A549 (cell line): ENCODE results near the gene ARMC9. TPM values are rescaled to one million over a fixed set of nuclear protein-coding genes. Genes with fewer than 3 reads are reported as not detected.

Source experiments
- ATAC-seq, 2 experiments: fragments of 200-7000 bp in 1 of 2; fragments of >200 bp in 1 of 2; cut with Nextera tagmentation in 1 of 2; cut with Tn5 transposase in 1 of 2; 3 replicates each; pipeline versions ENCODE4 v1.8.0 to v1.9.1; 2018 to 2020; ENCODE audit warnings: mild to moderate bottlenecking in 1 of 2, moderate library complexity in 1 of 2
- CTCF ChIA-PET: fragments of 300-600 bp; sonication (Branson Sonifier 250); formaldehyde crosslinking; extraction: SDS; loops from one replicate; lab custom pipeline; 2021; ENCODE audit warnings: antibody characterized with exemption, inconsistent platforms; lab: Yijun Ruan, JAX
- POLR2A ChIA-PET: fragments of 350-600 bp; formaldehyde crosslinking; extraction: SDS; loops from one replicate; lab custom pipeline; 2021; ENCODE audit warnings: antibody characterized with exemption, inconsistent platforms; lab: Yijun Ruan, JAX
- DNase-seq, 2 experiments: peaks; one replicate each; pipeline versions ENCODE4 v3.0.0 to v3.0.0-alpha.2; 2011 to 2016; ENCODE audit warnings: low read depth in 1 of 2, low spot score in 1 of 2
- FAIRE-seq: peaks from 2 replicates; lab custom pipeline; 2011; peaks lifted over from hg19 to GRCh38; lab: Jason Lieb, UNC
- H3K27ac ChIP-seq, 2 experiments: fragments of >200 bp; sonication (Bioruptor Twin); formaldehyde crosslinking; 3 replicates each; pipeline ENCODE4 v1.5.1; 2016 to 2017
- H3K4me1 ChIP-seq: fragments of >200 bp; sonication (Bioruptor Twin); formaldehyde crosslinking; 3 replicates; pipeline ENCODE4 v1.6.1; 2016
- H3K4me2 ChIP-seq: fragments of >200 bp; sonication (Bioruptor Twin); formaldehyde crosslinking; 3 replicates; pipeline ENCODE4 v1.6.1; 2016
- H3K4me3 ChIP-seq: fragments of >200 bp; sonication (Bioruptor Twin); formaldehyde crosslinking; 3 replicates; pipeline ENCODE4 v1.5.1; 2016
- H3K9me3 ChIP-seq: fragments of >200 bp; sonication (Bioruptor Twin); formaldehyde crosslinking; 3 replicates; pipeline ENCODE4 v1.6.1; 2016
- CBX2 ChIP-seq: fragments of 200-600 bp; sonication (generic); IDR thresholded peaks from 2 replicates; pipeline ENCODE4 v1.6.1; 2016; ENCODE audit warnings: low read depth, mild to moderate bottlenecking, borderline replicate concordance
- CEBPB ChIP-seq, 2 experiments: fragments of >200 bp in 1 of 2; sonication (Bioruptor Twin) in 1 of 2; formaldehyde crosslinking in 1 of 2; IDR thresholded peaks; 2 replicates each; pipeline ENCODE4 v1.6.1; 2012 to 2016
- EP300 ChIP-seq, 2 experiments: fragments of >200 bp; sonication (Bioruptor Twin); formaldehyde crosslinking; IDR thresholded peaks; 2 replicates in 1 of 2; 3 replicates in 1 of 2; pipeline ENCODE4 v1.6.1; 2016 to 2017
- FOSB ChIP-seq: fragments of 250-450 bp; sonication (Bioruptor Pico); IDR thresholded peaks from 2 replicates; pipeline ENCODE4 v1.5.0; 2020; ENCODE audit warnings: mild to moderate bottlenecking, moderate library complexity
- HDAC2 ChIP-seq: fragments of 200-600 bp; sonication (generic); IDR thresholded peaks from 2 replicates; pipeline ENCODE4 v1.6.1; 2016
- HOXB13 ChIP-seq: fragments of 250-450 bp; sonication (Bioruptor Pico); IDR thresholded peaks from 2 replicates; pipeline ENCODE4 v1.5.0; 2020; ENCODE audit warnings: low read depth, mild to moderate bottlenecking, moderate library complexity
- HOXB5 ChIP-seq: fragments of 250-450 bp; sonication (Bioruptor Pico); IDR thresholded peaks from 2 replicates; pipeline ENCODE4 v1.5.0; 2020; ENCODE audit warnings: mild to moderate bottlenecking, moderate library complexity
- JUNB ChIP-seq: fragments of >200 bp; sonication (Bioruptor Twin); formaldehyde crosslinking; IDR thresholded peaks from 2 replicates; pipeline ENCODE4 v1.6.1; 2016
- KDM5A ChIP-seq: fragments of 200-600 bp; sonication (generic); IDR thresholded peaks from 2 replicates; pipeline ENCODE4 v1.6.1; 2016; ENCODE audit warnings: antibody characterized with exemption, mild to moderate bottlenecking
- MAZ ChIP-seq: fragments of 150-350 bp; IDR thresholded peaks from 2 replicates; pipeline ENCODE4 v1.6.1; 2014; ENCODE audit warnings: antibody characterized with exemption, low read depth, low read length, borderline replicate concordance
- MYC ChIP-seq: IDR thresholded peaks from 2 replicates; pipeline ENCODE4 v1.6.1; 2012; ENCODE audit warnings: mild to moderate bottlenecking, inconsistent platforms, low read length, improper control_type of control experiment, borderline replicate concordance
- PHF8 ChIP-seq: fragments of 200-600 bp; sonication (generic); IDR thresholded peaks from 2 replicates; pipeline ENCODE4 v1.6.1; 2016; ENCODE audit warnings: low read depth, mild to moderate bottlenecking, antibody characterized with exemption, moderate library complexity, borderline replicate concordance
- POLR2A ChIP-seq: IDR thresholded peaks from 2 replicates; pipeline ENCODE4 v1.6.1; 2012; ENCODE audit warnings: mild to moderate bottlenecking, low read length
- POLR2AphosphoS2 ChIP-seq: conservative IDR thresholded peaks from 2 replicates; pipeline ENCODE4 v1.6.1; 2012; ENCODE audit warnings: low read length, improper control_type of control experiment, inconsistent platforms
- RARB ChIP-seq: fragments of 250-450 bp; sonication (Bioruptor Pico); IDR thresholded peaks from 2 replicates; pipeline ENCODE4 v1.8.0; 2021; ENCODE audit warnings: mild to moderate bottlenecking, moderate library complexity
- TFCP2L1 ChIP-seq: fragments of 250-450 bp; sonication (Bioruptor Pico); IDR thresholded peaks from 2 replicates; pipeline ENCODE4 v1.5.0; 2021; ENCODE audit warnings: mild to moderate bottlenecking
- ZC3H11A ChIP-seq: fragments of 450-650 bp; IDR thresholded peaks from 2 replicates; pipeline ENCODE4 v1.6.1; 2014; ENCODE audit warnings: antibody characterized with exemption, mild to moderate bottlenecking
- ZSCAN20 ChIP-seq: fragments of 250-450 bp; sonication (Bioruptor Pico); IDR thresholded peaks from 2 replicates; pipeline ENCODE4 v1.8.0; 2022; ENCODE audit warnings: mild to moderate bottlenecking, moderate library complexity
- WGBS: methylation state at CpG from one replicate; pipeline ENCODE4 v1.1.6; 2017; ENCODE audit errors: missing lambda C conversion rate; 5-methylcytosine and 5-hydroxymethylcytosine counted together
- polyA plus RNA-seq, 4 experiments: library from polyadenylated mRNA; depleted of rRNA in 3 of 4; stranded (reverse); fragments of >200 nt; fragmentation: RNase III in 1 of 4; extraction: RNeasy Plus Mini Kit Qiagen cat#74134 plus additional on column Dnase treatment in 1 of 4; gene quantifications; 2 replicates in 3 of 4; 3 replicates in 1 of 4; pipeline ENCODE4 v1.2.3, GENCODE V29; 2011 to 2017
- TF ChIP-seq, protein P1 (sequence below): IDR thresholded peaks from 2 replicates; pipeline ENCODE4 v1.6.1; 2012
- TF ChIP-seq, protein P2 (sequence below): fragments of 450-650 bp; IDR thresholded peaks from 2 replicates; pipeline ENCODE4 v1.6.1; 2014; ENCODE audit warnings: antibody characterized with exemption
- TF ChIP-seq, protein P3 (sequence below): fragments of >200 bp; sonication (Bioruptor Twin); formaldehyde crosslinking; IDR thresholded peaks from 3 replicates; pipeline ENCODE4 v1.5.1; 2016
- TF ChIP-seq, protein P4 (sequence below): fragments of 250-450 bp; sonication (Bioruptor Pico); IDR thresholded peaks from 2 replicates; pipeline ENCODE4 v1.5.0; 2021; ENCODE audit warnings: mild to moderate bottlenecking, moderate library complexity, borderline replicate concordance
- TF ChIP-seq, protein P5 (sequence below): fragments of 200-600 bp; sonication (generic); IDR thresholded peaks from 2 replicates; pipeline ENCODE4 v1.6.1; 2016; ENCODE audit warnings: antibody characterized with exemption, mild to moderate bottlenecking, moderate library complexity

Gene ARMC9
- polyA plus RNA-seq, 2 of the 4 experiments (the other 2 are of a cell fraction), result 12.0 to 14.1 TPM

DNA sequence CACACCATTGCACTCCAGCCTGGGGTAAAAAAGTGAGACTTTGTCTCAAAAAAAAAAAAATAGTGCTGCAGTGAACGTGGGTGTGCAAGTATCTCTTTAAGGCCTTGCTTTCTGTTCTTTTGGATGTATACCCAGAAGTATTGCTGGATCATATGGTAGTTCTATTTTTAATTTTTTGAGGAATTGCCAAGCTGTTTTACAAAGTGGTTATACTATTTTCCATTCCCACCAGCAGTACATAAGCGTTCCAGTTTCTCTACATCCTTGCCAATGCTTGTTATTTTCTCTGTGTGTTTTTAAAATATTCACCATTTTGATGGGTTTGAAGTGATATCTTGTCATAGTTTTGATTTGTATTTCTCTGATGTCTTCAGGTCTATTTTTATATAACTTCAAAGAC lies 13.1 kb downstream of the ARMC9 start:
- 82% methylated on average over 2 of the region's 2 CpGs for WGBS
- ATAC-seq (no peak), DNase-seq (no peak), FAIRE-seq (no peak)
- H3K4me3 ChIP-seq, result no peak overlapping the region
- H3K4me1 ChIP-seq, result no peaks in the 10 kb centered on the region
- H3K4me2 ChIP-seq, result no peak overlapping the region
- POLR2A ChIA-PET, result interaction anchor here (1.2 kb wide), 1 partner anchor 13 kb away, joined by 3 read pairs; the partner anchor contains the start of gene ARMC9
- TF ChIP-seq KDM5A (no peak), POLR2AphosphoS2 (no peak), POLR2A (no peak), PHF8 (no peak), MAZ (no peak), RARB (CRISPR knock-in tag) (no peak), HOXB5 (no peak), JUNB (no peak), CBX2 (no peak)
- TF ChIP-seq, protein P1, sequence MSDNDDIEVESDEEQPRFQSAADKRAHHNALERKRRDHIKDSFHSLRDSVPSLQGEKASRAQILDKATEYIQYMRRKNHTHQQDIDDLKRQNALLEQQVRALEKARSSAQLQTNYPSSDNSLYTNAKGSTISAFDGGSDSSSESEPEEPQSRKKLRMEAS, result no peak
- TF ChIP-seq, protein P2, sequence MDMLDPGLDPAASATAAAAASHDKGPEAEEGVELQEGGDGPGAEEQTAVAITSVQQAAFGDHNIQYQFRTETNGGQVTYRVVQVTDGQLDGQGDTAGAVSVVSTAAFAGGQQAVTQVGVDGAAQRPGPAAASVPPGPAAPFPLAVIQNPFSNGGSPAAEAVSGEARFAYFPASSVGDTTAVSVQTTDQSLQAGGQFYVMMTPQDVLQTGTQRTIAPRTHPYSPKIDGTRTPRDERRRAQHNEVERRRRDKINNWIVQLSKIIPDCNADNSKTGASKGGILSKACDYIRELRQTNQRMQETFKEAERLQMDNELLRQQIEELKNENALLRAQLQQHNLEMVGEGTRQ, result no peak
- TF ChIP-seq, all 56 proteins: peak for 0
- Histone ChIP-seq H3K9me3 (no peaks in the 10 kb centered on the region), H3K27ac (no peak overlapping the region)
- CTCF ChIA-PET, result interaction anchor here (0.7 to 6.3 kb wide), 5 partner anchors 11 to 200 kb away, joined by 3 to 38 read pairs (median 5); no protein-coding TSS in a partner anchor

DNA sequence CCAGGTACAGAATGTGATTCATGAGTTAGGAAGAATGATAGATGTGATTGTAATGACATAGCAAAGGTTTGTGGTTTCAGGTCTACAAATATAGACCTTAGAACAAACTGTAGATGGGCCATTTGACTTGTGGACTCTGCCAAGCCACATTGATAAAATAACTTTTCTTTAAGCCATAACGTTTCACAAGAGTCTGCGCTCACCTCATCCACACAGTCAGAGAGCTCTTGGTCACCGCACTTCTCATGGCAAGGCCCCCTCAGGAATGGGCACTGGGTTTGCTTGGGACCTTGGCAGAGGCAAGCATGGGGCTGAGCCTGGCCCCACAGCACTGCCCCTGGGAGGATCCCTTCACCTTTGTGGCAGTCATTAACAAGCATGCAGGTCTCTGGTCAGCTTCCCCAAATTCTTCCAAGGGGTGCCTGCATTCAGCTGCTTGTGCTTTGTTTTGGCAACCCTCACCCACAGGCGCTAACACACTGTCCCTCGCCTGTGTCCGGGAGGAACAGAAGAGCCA lies 14.0 kb downstream of the ARMC9 start:
- ChIA-PET CTCF (interaction anchor here (0.7 to 6.3 kb wide), 8 partner anchors 12 to 199 kb away, joined by 3 to 38 read pairs (median 4); no protein-coding TSS in a partner anchor), POLR2A (interaction anchor here (1.2 kb wide), 1 partner anchor 14 kb away, joined by 3 read pairs; the partner anchor contains the start of gene ARMC9)
- FAIRE-seq, result no peak
- H3K4me3 ChIP-seq, result no peak overlapping the region
- no peaks in the 10 kb centered on the region for H3K9me3 ChIP-seq
- DNase-seq, result no peak
- H3K27ac ChIP-seq, result no peak overlapping the region
- 91% methylated on average over 6 of the region's 6 CpGs for WGBS
- H3K4me1 ChIP-seq, result no peaks in the 10 kb centered on the region
- H3K4me2 ChIP-seq, result no peak overlapping the region
- TF ChIP-seq, protein P2, result no peak
- no peak for TF ChIP-seq ZSCAN20 (CRISPR knock-in tag)
- TF ChIP-seq MYC, result no peak
- TF ChIP-seq POLR2A, result no peak
- TF ChIP-seq, protein P3, sequence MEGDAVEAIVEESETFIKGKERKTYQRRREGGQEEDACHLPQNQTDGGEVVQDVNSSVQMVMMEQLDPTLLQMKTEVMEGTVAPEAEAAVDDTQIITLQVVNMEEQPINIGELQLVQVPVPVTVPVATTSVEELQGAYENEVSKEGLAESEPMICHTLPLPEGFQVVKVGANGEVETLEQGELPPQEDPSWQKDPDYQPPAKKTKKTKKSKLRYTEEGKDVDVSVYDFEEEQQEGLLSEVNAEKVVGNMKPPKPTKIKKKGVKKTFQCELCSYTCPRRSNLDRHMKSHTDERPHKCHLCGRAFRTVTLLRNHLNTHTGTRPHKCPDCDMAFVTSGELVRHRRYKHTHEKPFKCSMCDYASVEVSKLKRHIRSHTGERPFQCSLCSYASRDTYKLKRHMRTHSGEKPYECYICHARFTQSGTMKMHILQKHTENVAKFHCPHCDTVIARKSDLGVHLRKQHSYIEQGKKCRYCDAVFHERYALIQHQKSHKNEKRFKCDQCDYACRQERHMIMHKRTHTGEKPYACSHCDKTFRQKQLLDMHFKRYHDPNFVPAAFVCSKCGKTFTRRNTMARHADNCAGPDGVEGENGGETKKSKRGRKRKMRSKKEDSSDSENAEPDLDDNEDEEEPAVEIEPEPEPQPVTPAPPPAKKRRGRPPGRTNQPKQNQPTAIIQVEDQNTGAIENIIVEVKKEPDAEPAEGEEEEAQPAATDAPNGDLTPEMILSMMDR, result no peak
- TF ChIP-seq ZC3H11A, result no peak
- TF ChIP-seq HOXB13 (CRISPR knock-in tag), result no peak
- no peak for TF ChIP-seq CBX2
- no peak for TF ChIP-seq EP300 (IDR thresholded peaks at IDR 0.05)
- no peak for TF ChIP-seq FOSB (CRISPR knock-in tag)
- TF ChIP-seq, protein P1, result no peak
- no peak for TF ChIP-seq TFCP2L1 (CRISPR knock-in tag)
- TF ChIP-seq HDAC2, result no peak
- TF ChIP-seq CEBPB (IDR thresholded peaks at IDR 0.05), result no peak
- TF ChIP-seq, protein P4, sequence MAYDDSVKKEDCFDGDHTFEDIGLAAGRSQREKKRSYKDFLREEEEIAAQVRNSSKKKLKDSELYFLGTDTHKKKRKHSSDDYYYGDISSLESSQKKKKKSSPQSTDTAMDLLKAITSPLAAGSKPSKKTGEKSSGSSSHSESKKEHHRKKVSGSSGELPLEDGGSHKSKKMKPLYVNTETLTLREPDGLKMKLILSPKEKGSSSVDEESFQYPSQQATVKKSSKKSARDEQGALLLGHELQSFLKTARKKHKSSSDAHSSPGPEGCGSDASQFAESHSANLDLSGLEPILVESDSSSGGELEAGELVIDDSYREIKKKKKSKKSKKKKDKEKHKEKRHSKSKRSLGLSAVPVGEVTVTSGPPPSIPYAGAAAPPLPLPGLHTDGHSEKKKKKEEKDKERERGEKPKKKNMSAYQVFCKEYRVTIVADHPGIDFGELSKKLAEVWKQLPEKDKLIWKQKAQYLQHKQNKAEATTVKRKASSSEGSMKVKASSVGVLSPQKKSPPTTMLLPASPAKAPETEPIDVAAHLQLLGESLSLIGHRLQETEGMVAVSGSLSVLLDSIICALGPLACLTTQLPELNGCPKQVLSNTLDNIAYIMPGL (CRISPR knock-in tag), result no peak
- TF ChIP-seq, protein P5, sequence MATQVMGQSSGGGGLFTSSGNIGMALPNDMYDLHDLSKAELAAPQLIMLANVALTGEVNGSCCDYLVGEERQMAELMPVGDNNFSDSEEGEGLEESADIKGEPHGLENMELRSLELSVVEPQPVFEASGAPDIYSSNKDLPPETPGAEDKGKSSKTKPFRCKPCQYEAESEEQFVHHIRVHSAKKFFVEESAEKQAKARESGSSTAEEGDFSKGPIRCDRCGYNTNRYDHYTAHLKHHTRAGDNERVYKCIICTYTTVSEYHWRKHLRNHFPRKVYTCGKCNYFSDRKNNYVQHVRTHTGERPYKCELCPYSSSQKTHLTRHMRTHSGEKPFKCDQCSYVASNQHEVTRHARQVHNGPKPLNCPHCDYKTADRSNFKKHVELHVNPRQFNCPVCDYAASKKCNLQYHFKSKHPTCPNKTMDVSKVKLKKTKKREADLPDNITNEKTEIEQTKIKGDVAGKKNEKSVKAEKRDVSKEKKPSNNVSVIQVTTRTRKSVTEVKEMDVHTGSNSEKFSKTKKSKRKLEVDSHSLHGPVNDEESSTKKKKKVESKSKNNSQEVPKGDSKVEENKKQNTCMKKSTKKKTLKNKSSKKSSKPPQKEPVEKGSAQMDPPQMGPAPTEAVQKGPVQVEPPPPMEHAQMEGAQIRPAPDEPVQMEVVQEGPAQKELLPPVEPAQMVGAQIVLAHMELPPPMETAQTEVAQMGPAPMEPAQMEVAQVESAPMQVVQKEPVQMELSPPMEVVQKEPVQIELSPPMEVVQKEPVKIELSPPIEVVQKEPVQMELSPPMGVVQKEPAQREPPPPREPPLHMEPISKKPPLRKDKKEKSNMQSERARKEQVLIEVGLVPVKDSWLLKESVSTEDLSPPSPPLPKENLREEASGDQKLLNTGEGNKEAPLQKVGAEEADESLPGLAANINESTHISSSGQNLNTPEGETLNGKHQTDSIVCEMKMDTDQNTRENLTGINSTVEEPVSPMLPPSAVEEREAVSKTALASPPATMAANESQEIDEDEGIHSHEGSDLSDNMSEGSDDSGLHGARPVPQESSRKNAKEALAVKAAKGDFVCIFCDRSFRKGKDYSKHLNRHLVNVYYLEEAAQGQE, result no peak
- peak in 1 of 2 experiments; percentile 45; a peak in 2 of 6 replicates for ATAC-seq
